NCI-H526 treated with DMSO at 0.1 percent for 48 hours (cell line): ENCODE data around the gene LEMD1.

Experiments used
- DNase-seq: peaks from one replicate; lab custom pipeline; 2025; lab: John Stamatoyannopoulos, UW

The LEMD1 gene

GRCh38 chr1:205354259-205355074, 67.4 kb downstream of the LEMD1 start:
- DNase-seq: peak; percentile 25

GRCh38 chr1:205353612-205354011, 68.2 kb downstream of the LEMD1 start:
- DNase-seq: no peak

- DNase-seq: no peak
These were observed 68.7 kb downstream of the LEMD1 start for GRCh38 chr1:205353191-205353590.

GRCh38 chr1:205351984-205352713, 69.7 kb downstream of the LEMD1 start:
- DNase-seq: peak; percentile 64

GRCh38 chr1:205350691-205351141, 71.1 kb downstream of the LEMD1 start:
- peak; percentile 14 for DNase-seq

- DNase-seq: no peak
These were observed 71.7 kb downstream of the LEMD1 start for GRCh38 chr1:205350124-205350523.

GRCh38 chr1:205348554-205349487, 73.0 kb downstream of the LEMD1 start:
- DNase-seq: no peak

GRCh38 chr1:205346956-205347574, 74.8 kb downstream of the LEMD1 start:
- DNase-seq: no peak

GRCh38 chr1:205345761-205346160, 76.1 kb downstream of the LEMD1 start:
- no peak for DNase-seq

- no peak for DNase-seq
These were observed 77.6 kb downstream of the LEMD1 start for GRCh38 chr1:205344066-205344928.

- DNase-seq: no peak
These were observed 78.3 kb downstream of the LEMD1 start for GRCh38 chr1:205343431-205344065.

GRCh38 chr1:205342986-205343385, 78.9 kb downstream of the LEMD1 start:
- DNase-seq: no peak

- no peak for DNase-seq
These were observed 81.2 kb downstream of the LEMD1 start for GRCh38 chr1:205340676-205341075.

GRCh38 chr1:205339717-205340116, 82.1 kb downstream of the LEMD1 start:
- DNase-seq: no peak

- DNase-seq: no peak
These were observed 82.6 kb downstream of the LEMD1 start for GRCh38 chr1:205339197-205339702.

GRCh38 chr1:205338011-205338410, 83.8 kb downstream of the LEMD1 start:
- DNase-seq: no peak

- DNase-seq: no peak
These were observed 84.4 kb downstream of the LEMD1 start for GRCh38 chr1:205337481-205337880.

- DNase-seq: peak; percentile 22
These were observed 86.2 kb downstream of the LEMD1 start for GRCh38 chr1:205335692-205336091.

- DNase-seq: no peak
These were observed 89.7 kb downstream of the LEMD1 start for GRCh38 chr1:205332015-205332791.
